CD4-positive, alpha-beta T cell (primary cell): Measurements from ENCODE around the gene XPO5. TPM values are rescaled to one million over a fixed set of nuclear protein-coding genes. Genes with fewer than 3 reads are reported as not detected.

Experiments used
- ATAC-seq: fragments of 200-7000 bp; cut with Tn5 transposase; one replicate; pipeline ENCODE4 v1.10.0; 2022; ENCODE audit warnings: mild to moderate bottlenecking; ENCODE audit not compliant: poor library complexity
- CTCF ChIA-PET: fragments of 350-600 bp; sonication (Branson Sonifier 250); formaldehyde crosslinking; loops from one replicate; lab custom pipeline; 2021; ENCODE audit warnings: antibody characterized with exemption, inconsistent platforms; lab: Charles Lee
- POLR2A ChIA-PET: fragments of 350-600 bp; sonication (Branson Sonifier 250); formaldehyde crosslinking; loops from one replicate; lab custom pipeline; 2021; ENCODE audit warnings: antibody characterized with exemption, inconsistent platforms; lab: Charles Lee
- DNase-seq, 14 experiments: peaks; one replicate each; pipeline ENCODE4 v3.0.0-alpha.2; 2013 to 2020; ENCODE audit warnings: mixed read lengths in 2 of 14
- H3K27ac ChIP-seq, 2 donors: one replicate each; pipeline versions ENCODE4 v1.5.1 to v1.7.0; 2013; ENCODE audit warnings: low read length in 2 of 2, low read depth in 1 of 2, mild to moderate bottlenecking in 1 of 2
- H3K27me3 ChIP-seq, 2 experiments: 1 replicate in 1 of 2; 2 replicates in 1 of 2; pipeline versions ENCODE4 v1.6.1 to v1.7.0; 2013; ENCODE audit warnings: low read length in 2 of 2, control low read depth in 1 of 2, mild to moderate bottlenecking in 1 of 2, moderate library complexity in 1 of 2; ENCODE audit not compliant: insufficient read depth in 2 of 2, control insufficient read depth in 1 of 2
- H3K36me3 ChIP-seq: one replicate; pipeline ENCODE4 v1.6.1; 2013; ENCODE audit warnings: low read length, control low read depth; ENCODE audit not compliant: insufficient read depth
- H3K4me1 ChIP-seq: one replicate; pipeline ENCODE4 v1.6.1; 2013; ENCODE audit warnings: low read length, control low read depth; ENCODE audit not compliant: insufficient read depth
- H3K4me3 ChIP-seq: one replicate; pipeline ENCODE4 v1.5.1; 2013; ENCODE audit warnings: mild to moderate bottlenecking, low read length, moderate library complexity
- H3K9me3 ChIP-seq, 2 experiments: 1 replicate in 1 of 2; 2 replicates in 1 of 2; pipeline versions ENCODE4 v1.6.1 to v1.7.0; 2013; ENCODE audit warnings: low read length in 2 of 2, mild to moderate bottlenecking in 2 of 2, control low read depth in 1 of 2, moderate library complexity in 1 of 2; ENCODE audit not compliant: control insufficient read depth in 1 of 2, insufficient read depth in 1 of 2
- H3K27ac Mint-ChIP-seq: one replicate; pipeline ENCODE4 v1.8.0; 2020; ENCODE audit warnings: mixed read lengths
- H3K27me3 Mint-ChIP-seq: one replicate; pipeline ENCODE4 v1.8.0; 2021; ENCODE audit warnings: mixed read lengths
- H3K36me3 Mint-ChIP-seq: one replicate; pipeline ENCODE4 v1.8.0; 2021; ENCODE audit warnings: low read depth, mixed read lengths
- H3K4me1 Mint-ChIP-seq: one replicate; pipeline ENCODE4 v1.8.0; 2021; ENCODE audit warnings: low read depth, mixed read lengths
- H3K4me3 Mint-ChIP-seq: one replicate; pipeline ENCODE4 v1.8.0; 2020; ENCODE audit warnings: mild to moderate bottlenecking, mixed read lengths
- H3K9me3 Mint-ChIP-seq: one replicate; pipeline ENCODE4 v1.8.0; 2020; ENCODE audit warnings: mixed read lengths
- CTCF ChIP-seq: fragments of 200-600 bp; IDR thresholded peaks from one replicate; pipeline ENCODE4 v1.8.0; 2022; ENCODE audit warnings: antibody characterized with exemption, mild to moderate bottlenecking
- intact Hi-C, 2 experiments: fragments of 100-400 bp; cut with DNase I in 1 of 2; cut with micrococcal nuclease in 1 of 2; formaldehyde crosslinking; loops; one replicate each; pipeline versions ENCODE4 v1.15.1 to v1.9.0; 2023 to 2025; cut with DNase I, micrococcal nuclease
- total RNA-seq, 174 experiments: library from RNA in 2 of 174; stranded (reverse) in 2 of 174; gene quantifications; one replicate each; pipeline ENCODE4 v1.2.3 and lab custom pipeline; 2021 to 2026

Gene XPO5
- total RNA-seq, 2 experiments from 2014 or later, result 26.8 to 31.2 TPM

DNA sequence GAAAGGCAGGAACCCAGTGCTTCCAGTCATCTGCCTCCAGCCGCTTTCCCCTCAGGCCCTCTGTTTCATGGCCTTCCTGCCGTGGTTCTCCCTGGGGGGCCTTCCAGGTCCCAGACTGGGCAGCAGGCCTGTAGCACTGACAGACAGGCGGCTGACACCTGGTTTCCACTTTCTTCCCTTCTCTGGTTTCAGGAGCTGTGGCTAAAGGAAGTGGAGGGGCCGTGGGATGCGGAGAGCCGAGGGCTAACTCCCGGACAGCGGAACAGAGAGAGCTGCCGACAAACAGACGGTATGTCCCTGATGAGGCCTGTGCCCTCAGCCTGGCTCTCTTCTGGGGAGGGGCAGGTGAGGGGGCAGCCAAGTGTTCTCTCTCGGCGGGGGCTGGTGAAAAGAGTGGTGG lies 78.1 kb downstream of the XPO5 start:
- H3K4me1 ChIP-seq, result peaks cover 23% of the 10 kb centered on the region
- H3K27ac ChIP-seq, result no peak overlapping the region
- Mint-ChIP-seq H3K4me1 (peaks cover 31% of the 10 kb centered on the region), H3K27me3 (no peaks in the 10 kb centered on the region), H3K36me3 (peaks cover 64% of the 10 kb centered on the region), H3K9me3 (no peaks in the 10 kb centered on the region), H3K4me3 (no peak overlapping the region), H3K27ac (no peak overlapping the region)
- peaks cover 56% of the 10 kb centered on the region for H3K36me3 ChIP-seq
- no peak overlapping the region for H3K4me3 ChIP-seq
- no peaks in the 10 kb centered on the region for H3K27me3 ChIP-seq
- no peaks in the 10 kb centered on the region for H3K9me3 ChIP-seq
- intact Hi-C loops, result no loop called here
- ChIA-PET POLR2A (no interaction called here), CTCF (interaction anchor here (0.5 to 0.6 kb wide), 2 partner anchors 190 to 585 kb away, joined by 3 read pairs; no protein-coding TSS in a partner anchor)
- DNase-seq (no peak), ATAC-seq (no peak)
- no peak for TF ChIP-seq CTCF

DNA sequence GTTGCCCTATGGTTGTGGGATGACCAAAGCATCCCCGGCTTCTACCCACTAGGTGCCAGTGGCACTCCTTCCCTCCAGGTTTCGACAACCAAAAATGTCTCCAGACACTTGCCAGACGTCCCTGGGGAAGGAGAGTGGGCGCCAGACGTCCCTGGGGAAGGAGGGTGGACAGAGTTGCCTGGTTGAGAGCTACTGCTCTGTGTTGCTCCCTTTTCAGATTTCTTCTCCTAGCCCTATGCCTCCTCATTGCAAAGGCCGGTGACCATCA lies 78.8 kb downstream of the XPO5 start:
- CTCF ChIA-PET, result no interaction called here
- H3K27me3 ChIP-seq, result no peaks in the 10 kb centered on the region
- no peak overlapping the region for H3K4me3 ChIP-seq
- no peak for ATAC-seq
- POLR2A ChIA-PET, result interaction anchor here (2.4 kb wide), 1 partner anchor 13 kb away, joined by 10 read pairs; the partner anchor contains the start of gene LRRC73
- intact Hi-C loops, result no loop called here
- no peaks in the 10 kb centered on the region for H3K9me3 Mint-ChIP-seq
- no peak overlapping the region for H3K27ac Mint-ChIP-seq
- no peak overlapping the region for H3K27ac ChIP-seq
- H3K36me3 Mint-ChIP-seq, result peaks cover 61% of the 10 kb centered on the region
- DNase-seq, result no peak
- no peak overlapping the region for H3K4me3 Mint-ChIP-seq
- peaks cover 25% of the 10 kb centered on the region for H3K4me1 ChIP-seq
- H3K9me3 ChIP-seq, result no peaks in the 10 kb centered on the region
- peaks cover 36% of the 10 kb centered on the region for H3K4me1 Mint-ChIP-seq
- H3K36me3 ChIP-seq, result peaks cover 50% of the 10 kb centered on the region
- TF ChIP-seq CTCF, result no peak
- no peaks in the 10 kb centered on the region for H3K27me3 Mint-ChIP-seq

DNA sequence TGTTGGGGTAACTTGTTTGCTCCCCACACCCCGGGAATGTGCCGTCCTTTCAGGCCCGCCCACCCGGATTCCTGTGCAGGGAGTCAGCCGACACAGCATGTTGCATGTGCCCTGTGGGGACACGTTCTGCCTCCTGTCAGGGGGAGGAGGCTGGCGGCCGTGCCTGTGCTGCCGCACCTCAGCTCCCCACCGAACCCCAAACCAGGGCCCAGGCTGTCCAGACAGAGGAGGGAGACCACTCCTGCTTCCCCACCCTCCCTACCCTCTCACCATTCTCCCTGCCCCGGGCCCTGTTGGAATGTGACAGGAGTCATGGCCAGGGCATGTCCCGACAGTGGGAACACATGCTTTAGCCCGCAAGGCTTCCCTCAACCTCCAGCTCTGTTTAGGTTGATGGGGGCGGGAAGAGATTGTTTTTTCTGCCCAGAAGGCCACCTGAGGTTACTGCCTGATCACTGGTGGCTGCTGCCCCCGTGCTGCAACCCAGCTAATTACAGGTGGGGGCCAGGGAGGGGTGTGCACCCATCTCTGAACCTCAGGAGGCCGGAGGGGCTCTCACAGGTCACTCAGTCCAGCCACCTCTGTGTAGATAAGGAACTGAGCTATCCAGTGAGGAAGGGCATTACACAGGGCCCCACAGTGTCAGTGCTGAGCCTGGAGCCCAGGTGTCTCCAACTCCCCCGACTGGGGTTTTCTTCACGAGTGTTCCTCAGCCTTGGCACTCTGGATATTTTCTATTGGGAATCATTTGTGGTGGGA lies 79.3 kb downstream of the XPO5 start:
- H3K4me3 ChIP-seq, result no peak overlapping the region
- H3K9me3 ChIP-seq, result no peaks in the 10 kb centered on the region
- peak in 2 of 14 experiments; percentile 36 to 45 for DNase-seq
- Mint-ChIP-seq H3K4me1 (peaks cover 36% of the 10 kb centered on the region), H3K4me3 (no peak overlapping the region), H3K27ac (no peak overlapping the region), H3K36me3 (peaks cover 56% of the 10 kb centered on the region), H3K27me3 (no peaks in the 10 kb centered on the region), H3K9me3 (no peaks in the 10 kb centered on the region)
- ChIA-PET CTCF (no interaction called here), POLR2A (interaction anchor here (2.4 kb wide), 1 partner anchor 13 kb away, joined by 10 read pairs; the partner anchor contains the start of gene LRRC73)
- peaks cover 45% of the 10 kb centered on the region for H3K36me3 ChIP-seq
- intact Hi-C loops, result no loop called here
- no peak for TF ChIP-seq CTCF
- peak; percentile 53 for ATAC-seq
- no peaks in the 10 kb centered on the region for H3K27me3 ChIP-seq
- H3K27ac ChIP-seq, result no peak overlapping the region
- H3K4me1 ChIP-seq, result peaks cover 27% of the 10 kb centered on the region
